Nasal cavity respiratory epithelium epithelial cell of viscerocranial mucosa (primary cell): Measurements from ENCODE around the gene C22orf31. TPM values are rescaled to one million over a fixed set of nuclear protein-coding genes. Genes with fewer than 3 reads are reported as not detected.

ENCODE experiments used
- total RNA-seq: library from RNA; depleted of rRNA; stranded (reverse); fragments of >200 nt; gene quantifications from 2 replicates; pipeline ENCODE4 v1.2.3, GENCODE V29; 2014

Gene C22orf31
- not detected in 2 replicates for total RNA-seq

GRCh38 chr22:29061773-29062172 is at the start of gene C22orf31:
C22orf31 (minus strand) TSS chr22:29061831; CDS start chr22:29061792, 39 bp downstream.

GRCh38 chr22:29072979-29073617 is 11.5 kb upstream of the C22orf31 start, which contains the start of gene KREMEN1:
KREMEN1 (plus strand) TSS chr22:29073035; CDS start chr22:29073131, 96 bp downstream.

Other genes with a start within 250 kb of the C22orf31 start
- gene ZNRF3, start 178.3 kb downstream of the C22orf31 start, total RNA-seq, result 5.5 and 8.1 TPM in 2 replicates
- gene KREMEN1, start 11.2 kb upstream of the C22orf31 start, total RNA-seq, result 8.2 and 20.1 TPM in 2 replicates
- under 0.01 and 0.21 TPM in 2 replicates for gene EMID1, start 144.1 kb upstream of the C22orf31 start, total RNA-seq
- 22.2 and 24.1 TPM in 2 replicates for gene RHBDD3, start 206.2 kb upstream of the C22orf31 start, total RNA-seq
- 91.9 and 110 TPM in 2 replicates for gene EWSR1, start 206.4 kb upstream of the C22orf31 start, total RNA-seq
- 6.2 and 19.4 TPM in 2 replicates for gene GAS2L1, start 244.8 kb upstream of the C22orf31 start, total RNA-seq